HG03558 (cell line): ENCODE data around the gene TIAM2.
"Not testable (repeated sequence)": the region's sequence is repeated elsewhere in the genome, so short reads cannot be mapped to it uniquely, and the experiment has no call there.

Experiments used
- ATAC-seq: cut with Tn5 transposase; IDR thresholded peaks from one replicate; pipeline ENCODE4 v1.9.1; 2021; ENCODE audit warnings: moderate number of reproducible peaks; ENCODE audit not compliant: unreplicated experiment; ENCODE audit errors: extremely low read depth

TIAM2 gene

GRCh38 chr6:154995254-154996015, at the start of gene TIAM2:
Gene TIAM2, plus strand, starts transcription at chr6:154995315. Its CDS starts 133,909 bp downstream, at chr6:155129224.
- ATAC-seq = no peak

DNA sequence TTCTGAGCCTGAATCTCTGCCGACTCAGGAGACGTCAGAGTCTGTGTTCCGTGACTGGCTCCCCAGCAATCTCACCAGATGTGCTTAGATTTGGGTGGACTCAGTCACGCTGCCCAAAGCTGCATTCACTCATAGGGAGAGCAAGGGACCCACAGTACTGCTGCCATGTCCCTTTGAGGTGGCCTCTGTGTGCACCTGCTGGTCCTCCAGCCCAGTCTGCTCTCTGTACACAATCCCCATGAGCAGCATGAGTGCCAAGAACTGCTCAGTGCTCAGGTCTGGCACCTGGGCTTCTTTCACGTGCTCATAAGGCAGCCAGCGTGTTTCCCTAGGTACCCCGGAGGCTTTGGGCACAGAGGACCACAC, 44.2 kb upstream of the TIAM2 start:
- ATAC-seq = no peak

DNA sequence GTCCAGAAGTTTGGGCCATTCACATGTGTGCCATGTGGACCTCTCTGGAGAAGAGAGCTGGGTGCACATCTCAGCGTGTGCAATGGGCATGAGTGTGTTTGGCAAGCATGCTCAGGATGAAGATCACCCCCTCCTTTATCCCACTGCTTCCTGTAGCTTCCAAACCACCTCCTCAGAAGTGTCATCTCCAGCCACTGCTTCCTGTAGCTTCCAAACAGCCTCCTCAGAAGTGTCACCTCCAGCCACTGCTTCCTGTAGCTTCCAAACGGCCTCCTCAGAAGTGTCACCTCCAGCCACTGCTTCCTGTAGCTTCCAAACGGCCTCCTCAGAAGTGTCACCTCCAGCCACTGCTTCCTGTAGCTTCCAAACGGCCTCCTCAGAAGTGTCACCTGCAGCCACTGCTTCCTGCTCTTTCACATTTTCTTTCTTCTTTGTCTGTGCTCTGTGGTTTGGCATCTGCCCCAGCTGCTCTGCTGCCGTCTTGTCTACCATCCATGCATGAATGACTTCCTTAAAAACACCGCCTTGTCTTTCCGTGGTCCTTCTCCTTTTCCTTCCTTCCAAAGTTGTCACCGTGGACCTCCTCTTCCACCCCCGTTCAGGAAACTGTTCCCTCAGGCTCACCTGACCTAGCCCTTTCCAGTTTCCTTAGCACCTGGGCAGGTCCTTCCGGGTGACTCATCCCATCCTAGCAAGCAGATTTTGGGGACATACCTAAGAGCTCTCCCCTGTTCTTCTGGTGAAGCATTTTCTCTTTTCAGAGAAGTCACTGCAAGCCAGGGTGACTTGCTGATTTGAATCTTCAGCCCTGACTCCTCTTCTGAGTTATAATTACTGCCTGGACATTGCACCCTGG, 43.5 kb upstream of the TIAM2 start:
- ATAC-seq = peak; percentile 87

DNA sequence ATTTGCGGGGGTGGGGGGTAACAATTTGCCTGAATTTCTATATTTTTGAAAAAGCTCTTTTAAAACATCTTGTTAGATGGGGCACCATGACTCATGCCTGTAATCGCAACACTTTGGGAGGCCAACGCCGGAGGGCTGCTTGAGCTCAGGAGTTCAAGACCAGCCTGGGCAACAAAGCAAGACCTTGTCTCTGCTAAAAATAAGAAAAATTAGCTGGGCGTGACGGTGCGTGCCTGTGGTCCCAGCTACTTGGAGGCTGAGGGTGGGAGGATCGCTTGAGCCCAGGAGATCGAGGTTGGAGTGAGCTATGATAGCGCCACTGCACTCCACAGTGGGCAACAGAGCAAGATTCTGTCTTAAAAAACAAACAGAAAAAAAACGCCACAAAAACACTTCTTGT, 41.5 kb upstream of the TIAM2 start:
- no peak for ATAC-seq

GRCh38 chr6:154954347-154954746, 40.8 kb upstream of the TIAM2 start:
- no peak for ATAC-seq

DNA sequence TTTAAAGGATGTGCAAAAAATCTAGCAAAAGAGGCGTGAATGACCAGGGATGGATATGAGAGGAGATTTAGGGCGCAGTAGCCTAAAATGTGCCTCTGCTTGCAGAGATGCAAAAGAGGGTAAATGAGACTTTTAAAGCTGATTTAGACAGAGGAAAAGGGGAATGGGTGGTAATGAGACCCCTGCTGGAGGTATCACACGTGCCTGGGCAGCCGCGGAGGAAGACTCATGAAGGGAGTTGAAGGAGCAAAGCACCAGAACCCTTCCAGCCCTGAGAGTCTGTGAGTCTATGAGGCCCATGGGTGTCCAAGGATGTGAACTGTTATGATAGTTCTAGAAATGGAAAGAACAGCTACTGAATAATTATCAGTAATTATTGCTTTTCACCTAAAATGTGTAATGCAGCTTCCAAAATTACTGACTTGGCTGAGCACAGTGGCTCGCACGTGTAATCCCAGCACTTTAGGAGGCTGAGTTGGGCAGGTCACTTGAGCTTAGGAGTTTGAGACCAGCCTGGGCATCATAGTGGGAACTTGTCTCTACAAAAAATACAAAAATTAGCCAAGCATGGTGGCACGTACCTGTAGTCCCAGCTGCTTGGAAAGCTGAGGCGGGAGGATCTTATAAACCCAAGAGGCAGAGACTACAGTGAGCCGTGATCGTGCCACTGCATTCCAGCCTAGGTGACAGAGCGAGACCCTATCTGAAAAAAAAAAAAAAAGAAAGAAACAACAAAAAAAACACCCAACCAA, 38.2 kb upstream of the TIAM2 start:
- no peak for ATAC-seq

- no peak for ATAC-seq
Measured at GRCh38 chr6:154958469-154958868, 36.6 kb upstream of the TIAM2 start.

- ATAC-seq = no peak
Measured at GRCh38 chr6:154960299-154960843, 34.7 kb upstream of the TIAM2 start.

GRCh38 chr6:154960854-154961530, 34.1 kb upstream of the TIAM2 start:
- no peak for ATAC-seq

DNA sequence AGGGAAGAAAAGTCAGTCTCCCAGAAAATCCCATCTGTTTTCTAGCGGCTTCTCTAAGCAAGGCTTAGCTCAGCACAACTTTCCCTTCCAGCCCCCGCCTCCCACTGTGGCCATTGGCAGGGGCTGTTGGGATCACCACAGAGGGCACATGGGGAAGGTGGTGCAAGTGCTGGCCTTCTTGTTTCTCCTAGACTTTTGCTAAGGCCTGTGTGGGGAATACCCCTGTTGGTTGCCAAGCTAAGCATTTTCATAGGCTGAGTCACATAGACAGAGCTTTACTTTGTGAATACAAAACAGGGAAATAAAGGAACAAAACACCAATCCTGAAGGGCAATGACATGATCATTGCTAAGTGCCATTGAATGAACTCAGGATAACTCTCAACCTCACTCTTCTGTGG, 32.4 kb upstream of the TIAM2 start:
- ATAC-seq = no peak

DNA sequence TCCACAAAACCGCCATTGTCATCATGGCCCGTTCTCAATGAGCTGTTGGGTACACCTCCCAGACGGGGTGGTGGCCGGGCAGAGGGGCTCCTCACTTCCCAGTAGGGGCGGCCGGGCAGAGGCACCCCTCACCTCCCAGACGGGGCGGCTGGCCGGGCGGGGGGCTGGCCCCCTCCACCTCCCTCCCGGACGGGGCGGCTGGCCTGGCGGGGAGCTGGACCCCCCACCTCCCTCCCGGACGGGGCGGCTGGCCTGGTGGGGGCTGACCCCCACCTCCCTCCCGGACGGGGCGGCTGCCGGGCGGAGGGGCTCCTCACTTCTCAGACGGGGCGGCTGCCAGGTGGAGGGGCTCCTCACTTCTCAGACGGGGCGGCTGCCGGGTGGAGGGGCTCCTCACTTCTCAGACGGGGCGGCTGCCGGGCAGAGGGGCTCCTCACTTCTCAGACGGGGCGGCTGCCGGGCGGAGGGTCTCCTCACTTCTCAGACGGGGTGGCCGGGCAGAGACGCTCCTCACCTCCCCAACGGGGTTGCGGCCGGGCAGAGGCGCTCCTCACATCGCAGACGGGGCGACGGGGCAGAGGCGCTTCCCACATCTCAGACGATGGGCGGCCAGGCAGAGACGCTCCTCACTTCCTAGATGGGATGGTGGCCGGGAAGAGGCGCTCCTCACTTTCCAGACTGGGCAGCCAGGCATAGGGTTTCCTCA, 28.9 kb upstream of the TIAM2 start:
- ATAC-seq = not testable (repeated sequence)

DNA sequence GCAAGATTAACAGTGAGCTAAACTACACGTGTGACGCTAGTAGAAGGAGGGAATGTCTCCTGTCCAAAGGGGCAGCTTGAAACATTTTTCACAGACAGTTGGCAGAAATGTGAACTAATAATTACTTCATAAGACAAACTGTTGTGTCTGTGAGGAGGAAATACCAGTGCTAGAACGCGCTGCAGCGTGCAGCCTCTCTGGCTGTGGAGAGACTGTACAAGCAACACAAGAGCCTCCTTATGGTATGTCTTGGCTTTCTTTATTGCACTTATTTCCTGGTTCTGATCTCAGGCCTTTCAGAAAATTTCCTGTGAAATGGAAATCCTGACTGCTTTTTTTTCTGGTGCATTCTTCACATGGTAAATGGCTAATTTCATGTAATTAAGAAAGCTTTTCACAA, 25.3 kb upstream of the TIAM2 start:
- no peak for ATAC-seq

DNA sequence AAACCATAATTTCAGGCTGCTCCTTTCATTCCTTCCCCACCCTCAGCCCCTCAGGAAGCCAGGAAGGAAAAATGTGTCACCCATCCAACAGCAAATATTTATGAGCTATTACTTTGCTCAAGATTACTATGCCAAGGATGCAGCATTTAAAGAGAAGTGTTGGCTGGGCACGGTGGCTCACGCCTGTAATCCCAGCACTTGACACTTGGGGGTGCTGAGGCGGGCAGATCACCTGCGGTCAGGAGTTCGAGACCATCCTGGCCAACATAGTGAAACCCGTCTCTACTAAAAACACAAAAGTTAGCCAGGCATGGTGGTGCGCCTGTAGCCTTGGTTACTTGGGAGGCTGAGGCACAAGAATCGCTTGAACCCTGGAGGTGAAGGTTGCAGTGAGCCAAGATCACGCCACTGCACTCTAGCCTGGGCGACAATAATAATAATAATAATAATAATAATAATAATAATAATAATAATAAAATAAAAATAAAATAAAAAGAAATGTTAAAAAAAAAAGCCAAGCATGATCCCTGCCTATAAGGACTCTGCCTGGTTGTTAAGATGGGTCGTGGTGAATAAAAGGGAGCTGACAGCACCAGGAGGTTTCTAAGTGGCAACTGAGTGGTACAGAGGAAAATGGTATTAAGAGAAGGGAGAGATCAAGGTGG, 20.5 kb upstream of the TIAM2 start:
- no peak for ATAC-seq

DNA sequence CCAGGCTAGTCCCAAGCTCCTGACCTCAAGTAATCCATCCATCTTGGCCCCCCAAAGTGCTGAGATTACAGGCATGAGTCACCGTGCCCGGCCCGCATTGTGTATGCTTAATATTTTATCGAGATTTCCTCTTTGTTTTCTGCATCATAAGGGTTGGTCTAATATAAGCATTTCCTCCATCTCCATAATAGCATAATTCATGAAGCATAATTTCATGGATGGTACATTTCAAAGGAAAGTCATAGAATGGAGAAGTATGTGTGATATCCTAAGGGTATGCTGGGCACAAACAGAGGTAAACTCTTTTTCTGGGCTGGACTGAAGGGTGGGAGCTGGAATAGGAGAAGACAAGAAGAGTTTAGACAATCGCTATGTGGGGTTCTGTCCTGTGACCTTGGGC, 17.5 kb upstream of the TIAM2 start:
- no peak for ATAC-seq

DNA sequence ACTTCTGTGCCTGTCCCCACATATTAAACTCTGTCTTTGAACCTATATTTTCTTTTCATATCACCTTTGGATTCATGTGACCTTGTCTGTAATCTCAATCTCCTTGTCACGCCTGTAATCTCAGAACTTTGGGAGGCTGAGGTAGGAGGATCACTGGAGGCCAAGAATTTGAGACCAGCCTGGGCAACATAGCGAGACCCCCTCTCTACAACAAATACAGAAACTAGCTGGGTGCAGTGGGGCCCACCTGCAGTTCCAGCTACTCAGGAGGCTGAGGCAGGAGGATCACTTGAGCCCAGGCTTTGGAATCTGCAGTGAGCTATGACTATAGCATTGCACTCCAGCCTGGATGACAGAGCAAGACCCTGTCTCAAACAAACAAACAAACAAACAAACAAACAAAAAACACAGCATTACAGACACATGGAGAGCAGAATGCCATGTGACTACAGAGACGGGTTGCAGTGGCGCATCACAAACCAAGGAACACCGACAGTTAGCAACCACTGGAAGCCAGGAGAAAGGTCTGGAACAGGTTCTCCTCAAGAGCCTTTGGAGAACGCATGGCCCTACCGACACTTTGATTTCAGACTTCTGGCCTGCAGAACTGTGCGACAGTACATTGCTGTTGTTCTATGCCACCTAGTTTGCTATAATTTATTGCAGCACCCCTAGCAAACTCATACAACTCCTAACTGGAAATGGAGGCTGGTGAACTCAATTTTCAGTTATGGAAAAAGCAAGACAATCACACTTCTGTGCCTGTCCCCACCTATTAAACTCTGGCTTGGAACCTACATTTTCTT, 14.6 kb upstream of the TIAM2 start:
- ATAC-seq = no peak

- ATAC-seq = peak; percentile 46
Measured at GRCh38 chr6:154981079-154981870, 13.8 kb upstream of the TIAM2 start.

DNA sequence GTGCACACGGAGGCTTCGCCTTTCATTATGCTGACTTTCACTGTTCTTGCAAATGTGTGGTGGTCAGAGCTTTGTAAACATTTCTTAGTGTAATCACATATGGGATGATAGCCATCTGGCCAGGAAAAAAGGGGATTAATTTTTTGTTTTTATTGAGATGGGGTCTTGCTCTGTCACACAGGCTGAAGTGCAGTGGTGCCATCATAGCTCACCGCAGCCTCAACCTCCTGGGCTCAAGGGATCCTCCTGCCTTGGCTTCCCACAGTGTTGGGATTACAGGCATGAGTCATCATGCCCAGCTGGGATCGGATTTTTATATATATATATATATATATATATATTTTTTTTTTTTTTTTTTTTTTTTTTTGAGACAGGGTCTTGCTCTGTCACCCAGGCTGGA, 11.0 kb upstream of the TIAM2 start:
- no peak for ATAC-seq
